ENCODE data around the gene BLOC1S3.

Gene BLOC1S3, protein sequence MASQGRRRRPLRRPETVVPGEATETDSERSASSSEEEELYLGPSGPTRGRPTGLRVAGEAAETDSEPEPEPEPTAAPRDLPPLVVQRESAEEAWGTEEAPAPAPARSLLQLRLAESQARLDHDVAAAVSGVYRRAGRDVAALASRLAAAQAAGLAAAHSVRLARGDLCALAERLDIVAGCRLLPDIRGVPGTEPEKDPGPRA

DNA sequence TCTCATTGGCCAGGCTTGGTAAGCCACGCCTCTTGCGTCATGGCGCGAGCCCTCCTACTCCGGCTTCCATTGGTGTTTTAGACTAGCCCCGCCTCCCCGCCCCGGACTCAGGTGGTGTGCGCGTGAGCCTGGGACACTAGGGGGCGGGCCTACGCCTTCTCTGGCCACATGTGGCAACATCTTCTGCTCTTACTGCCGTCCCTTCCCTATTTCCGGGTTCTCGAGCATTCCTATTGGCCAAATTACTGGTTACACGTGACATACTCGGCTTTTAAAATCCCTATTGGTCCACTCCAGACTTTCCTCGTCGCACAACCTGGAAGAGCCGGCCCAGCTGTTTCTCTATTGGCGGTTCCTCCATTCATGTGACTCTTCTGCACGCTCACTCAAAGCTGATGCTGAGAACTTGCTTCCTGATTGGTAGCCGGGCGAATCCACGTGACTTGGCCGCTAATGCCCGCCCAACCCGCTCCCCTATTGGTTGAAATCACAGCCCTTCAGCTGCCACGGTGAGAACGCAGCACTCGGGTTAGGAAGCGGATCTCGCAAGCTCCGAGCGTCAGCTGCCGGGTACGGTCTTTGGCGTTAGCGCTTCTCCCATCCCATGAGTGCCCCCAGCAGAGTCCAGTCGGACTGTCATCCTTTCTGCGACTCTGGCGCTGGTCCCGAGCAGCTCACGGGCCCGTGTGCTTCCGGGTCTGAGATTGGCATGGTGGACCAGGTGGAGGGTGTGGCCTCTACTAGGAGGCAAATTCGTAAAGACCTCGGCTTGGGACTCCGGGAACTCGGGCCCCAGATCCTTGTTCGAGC is at the start of gene BLOC1S3:
TSS of gene BLOC1S3 (plus strand) at position 523 of the 810 bp plus-strand sequence. CDS start 513 bp downstream, outside the sequence.
- peak; percentile 100 for DNase-seq (ENCODE audit: low spot score)

DNA sequence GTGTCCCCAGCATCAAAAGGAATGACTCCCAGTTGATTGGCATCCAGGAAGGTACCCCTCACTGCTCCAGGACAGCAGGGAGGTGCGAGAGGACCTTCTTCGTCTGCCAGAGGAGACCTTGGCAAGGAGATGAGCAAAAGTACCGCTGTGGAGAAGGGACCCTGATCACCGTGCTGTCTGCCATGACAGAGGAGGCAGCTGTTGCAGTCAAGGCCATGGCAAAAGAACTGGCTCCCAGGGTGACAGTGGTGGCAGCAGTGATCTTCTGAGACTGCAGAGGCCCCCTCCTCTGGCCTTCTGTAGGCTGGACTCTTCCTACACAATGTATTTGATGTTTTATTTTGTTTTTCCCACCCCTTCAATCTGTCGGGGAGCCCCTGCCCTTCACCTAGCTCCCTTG is 49.8 kb upstream of the BLOC1S3 start:
- DNase-seq (ENCODE audit: low spot score) = no peak

DNA sequence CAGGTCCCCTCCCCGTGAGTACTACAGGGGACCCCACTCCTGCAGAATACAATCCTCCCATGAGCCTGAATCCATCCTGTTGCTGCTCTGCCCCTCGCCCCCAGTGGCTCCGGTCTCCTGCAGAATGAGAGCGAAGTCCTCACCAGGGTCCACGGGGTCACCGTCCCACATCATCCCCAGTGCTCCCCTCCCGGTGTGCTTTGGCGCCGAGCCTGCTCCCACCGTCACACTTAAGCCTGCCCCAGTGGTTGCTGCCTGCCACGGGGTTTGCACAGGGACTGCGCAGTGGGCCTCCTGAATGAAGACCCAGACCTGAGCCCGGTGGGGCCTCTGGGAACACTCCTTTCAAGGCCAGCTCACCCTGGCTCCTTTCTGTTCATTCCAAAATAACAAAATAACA is 48.3 kb upstream of the BLOC1S3 start:
- no peak for DNase-seq (ENCODE audit: low spot score)

DNA sequence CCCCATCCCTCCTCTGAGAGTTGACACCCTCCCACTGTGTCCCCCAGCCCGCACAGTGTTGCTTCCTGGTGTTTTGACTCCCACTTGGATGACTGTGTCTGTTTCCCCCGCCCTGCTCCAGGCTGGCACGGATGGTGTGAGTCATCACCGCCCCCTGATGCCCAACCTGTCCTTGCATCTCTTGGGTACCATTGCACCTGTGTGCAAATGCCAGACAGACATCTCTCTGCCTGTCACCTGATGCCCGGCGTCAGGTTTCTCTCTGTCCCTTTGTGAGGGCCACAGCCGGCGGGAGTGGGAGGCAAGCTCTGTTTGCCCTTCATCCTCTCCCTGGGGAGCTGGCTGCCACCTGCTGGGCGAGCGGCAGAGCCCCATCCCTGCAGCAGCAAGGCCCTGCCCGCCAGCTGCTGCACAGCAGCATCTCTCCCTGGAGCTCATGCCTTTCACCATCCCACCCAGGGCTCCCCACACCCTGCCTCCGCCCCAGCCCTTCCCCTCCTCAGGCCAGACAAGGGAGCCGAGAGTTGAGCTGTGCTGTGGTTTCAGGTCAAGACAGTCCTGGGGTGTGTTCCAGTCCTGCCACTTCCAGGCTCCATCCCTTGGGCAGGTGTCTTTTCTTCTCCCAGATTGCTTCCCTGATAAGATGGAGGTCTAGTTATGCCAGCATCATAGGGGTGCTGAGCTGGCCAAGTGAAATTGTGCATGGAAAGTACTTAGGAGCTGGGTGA is 47.5 kb upstream of the BLOC1S3 start:
- DNase-seq (ENCODE audit: low spot score) = peak; percentile 76

DNA sequence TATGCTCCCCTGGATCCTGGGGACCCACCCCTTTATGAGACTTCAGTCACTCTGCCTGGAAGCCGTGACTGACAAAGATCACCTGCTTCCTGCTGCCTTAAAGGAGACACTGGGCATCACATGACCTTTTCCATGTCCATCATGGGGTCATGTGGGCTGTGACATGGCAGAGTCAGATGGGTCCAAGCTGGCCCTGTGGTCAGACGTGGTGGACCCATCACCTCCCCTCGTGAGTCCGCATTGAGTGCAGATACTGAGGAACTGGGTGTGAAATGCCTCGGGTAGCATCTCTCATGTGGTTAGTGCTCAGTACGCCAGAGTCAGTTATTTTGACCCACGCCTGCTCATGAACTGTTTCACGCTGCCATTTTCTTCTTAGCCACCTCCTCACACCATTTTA is 44.9 kb upstream of the BLOC1S3 start:
- DNase-seq (ENCODE audit: low spot score) = no peak

DNA sequence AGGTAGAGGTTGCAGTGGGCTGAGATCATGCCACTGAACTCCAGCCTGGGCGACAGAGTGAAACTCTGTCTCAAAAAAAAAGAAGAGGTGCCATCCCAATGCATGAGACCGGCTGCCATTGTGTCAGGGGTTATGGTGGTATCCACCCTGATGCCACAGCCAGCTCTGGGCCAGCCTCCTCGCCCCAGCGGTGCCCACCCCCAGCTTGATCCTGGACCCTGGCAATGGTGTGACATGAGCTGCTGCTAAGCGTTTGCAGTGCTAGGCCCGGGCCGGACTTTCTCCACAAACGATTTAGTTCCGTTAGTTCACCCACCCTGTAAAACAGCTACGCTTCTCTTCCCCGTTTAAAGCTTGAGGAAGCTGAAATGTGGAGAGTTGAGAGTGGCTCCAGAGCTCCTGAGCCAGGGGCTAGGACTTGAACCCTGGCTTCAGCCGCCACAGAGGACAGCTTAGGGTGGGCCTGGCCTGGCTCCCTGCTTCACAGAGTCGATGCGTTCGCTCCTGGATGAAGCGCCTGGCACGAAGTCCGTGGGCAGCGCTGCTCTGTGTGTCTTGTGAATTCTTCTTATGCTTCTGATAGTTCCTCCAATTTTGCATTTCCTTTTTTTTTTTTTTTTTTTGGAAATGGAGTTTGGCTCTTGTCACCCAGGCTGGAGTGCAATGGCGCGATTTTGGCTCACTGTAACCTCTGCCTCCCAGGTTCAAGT is 43.3 kb upstream of the BLOC1S3 start:
- no peak for DNase-seq (ENCODE audit: low spot score)

DNA sequence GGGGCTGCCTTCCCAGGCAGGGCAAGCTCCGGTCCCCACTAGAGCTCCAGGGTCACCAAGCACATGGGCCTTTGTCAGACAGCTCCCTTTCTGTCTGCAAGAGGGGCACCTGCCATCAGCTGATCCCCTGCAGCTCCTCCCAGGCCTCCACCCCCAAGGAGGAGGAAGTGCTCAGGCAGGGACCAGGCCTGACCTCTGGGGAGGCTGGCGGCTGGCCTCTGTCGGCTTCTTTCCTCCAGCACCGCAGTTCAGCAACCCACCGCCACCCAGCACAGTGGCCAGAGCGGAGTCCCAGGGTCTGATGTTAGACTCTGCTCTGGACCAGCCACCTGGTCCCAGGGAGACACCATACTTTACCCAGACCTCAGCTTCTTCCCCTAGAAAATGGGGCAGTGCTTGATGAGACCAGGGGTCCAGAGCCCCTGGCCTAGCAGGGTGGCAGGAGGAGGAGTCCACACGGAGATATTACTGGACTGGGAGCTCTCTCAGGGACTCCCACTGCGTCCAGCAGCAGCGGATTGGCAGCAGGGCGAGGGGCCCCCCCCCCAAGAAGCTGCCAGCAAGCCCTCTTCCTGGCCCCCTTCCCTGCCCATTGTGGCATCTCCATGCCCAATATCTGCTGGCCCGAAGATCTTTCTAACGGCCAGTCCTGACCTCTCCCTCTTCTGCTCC is 41.9 kb upstream of the BLOC1S3 start:
- DNase-seq (ENCODE audit: low spot score) = no peak

DNA sequence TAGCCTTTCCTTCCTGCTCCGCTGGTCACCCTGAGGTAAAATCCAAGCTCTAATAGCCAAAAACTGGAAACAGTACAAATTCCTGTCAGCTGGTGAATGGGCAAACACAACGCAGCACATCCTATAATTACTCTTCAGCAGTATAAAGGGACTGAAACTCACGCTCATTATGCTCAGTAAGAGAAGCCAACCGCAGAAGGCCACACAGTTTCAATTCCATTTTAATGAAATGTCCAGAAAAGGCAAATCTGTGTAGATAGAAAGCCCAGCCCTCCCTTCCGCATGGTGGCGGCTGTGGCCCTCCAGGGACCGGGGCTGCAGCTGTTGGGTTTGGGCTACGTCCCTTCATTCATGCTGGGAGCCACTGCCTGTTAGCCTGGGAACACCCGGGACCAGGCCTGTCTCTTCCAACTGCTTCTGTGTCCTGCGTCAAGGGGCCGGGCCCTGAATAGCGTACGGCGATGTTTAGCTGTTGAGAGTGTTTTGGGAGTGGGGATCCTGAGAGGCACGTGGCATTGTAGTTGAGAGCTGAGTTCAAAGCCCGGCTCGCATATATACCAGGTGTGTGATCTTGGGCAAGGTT is 41.3 kb upstream of the BLOC1S3 start:
- DNase-seq (ENCODE audit: low spot score) = peak; percentile 39

DNA sequence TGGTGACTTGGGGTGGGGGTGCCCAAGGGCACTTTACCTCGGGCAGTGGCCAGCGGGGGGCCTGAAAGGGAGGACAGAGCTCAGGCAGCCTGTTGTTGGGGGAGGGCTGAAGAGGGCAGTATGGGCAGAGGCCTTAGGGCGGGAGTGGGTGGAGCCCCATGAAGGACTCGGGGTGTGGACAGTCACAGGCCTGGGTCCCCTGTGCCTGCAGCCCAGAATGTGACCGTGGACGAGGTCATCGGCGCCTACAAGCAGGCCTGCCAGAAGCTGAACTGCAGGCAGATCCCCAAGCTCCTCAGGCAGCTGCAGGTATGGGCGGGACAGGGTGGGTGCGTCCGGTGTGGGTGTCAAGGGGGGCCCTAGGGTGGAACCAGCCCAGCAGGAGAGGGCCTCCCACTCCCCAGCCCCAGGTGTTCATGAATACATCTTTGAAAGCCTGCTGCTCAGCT is 40.3 kb upstream of the BLOC1S3 start:
- peak; percentile 26 for DNase-seq (ENCODE audit: low spot score)

DNA sequence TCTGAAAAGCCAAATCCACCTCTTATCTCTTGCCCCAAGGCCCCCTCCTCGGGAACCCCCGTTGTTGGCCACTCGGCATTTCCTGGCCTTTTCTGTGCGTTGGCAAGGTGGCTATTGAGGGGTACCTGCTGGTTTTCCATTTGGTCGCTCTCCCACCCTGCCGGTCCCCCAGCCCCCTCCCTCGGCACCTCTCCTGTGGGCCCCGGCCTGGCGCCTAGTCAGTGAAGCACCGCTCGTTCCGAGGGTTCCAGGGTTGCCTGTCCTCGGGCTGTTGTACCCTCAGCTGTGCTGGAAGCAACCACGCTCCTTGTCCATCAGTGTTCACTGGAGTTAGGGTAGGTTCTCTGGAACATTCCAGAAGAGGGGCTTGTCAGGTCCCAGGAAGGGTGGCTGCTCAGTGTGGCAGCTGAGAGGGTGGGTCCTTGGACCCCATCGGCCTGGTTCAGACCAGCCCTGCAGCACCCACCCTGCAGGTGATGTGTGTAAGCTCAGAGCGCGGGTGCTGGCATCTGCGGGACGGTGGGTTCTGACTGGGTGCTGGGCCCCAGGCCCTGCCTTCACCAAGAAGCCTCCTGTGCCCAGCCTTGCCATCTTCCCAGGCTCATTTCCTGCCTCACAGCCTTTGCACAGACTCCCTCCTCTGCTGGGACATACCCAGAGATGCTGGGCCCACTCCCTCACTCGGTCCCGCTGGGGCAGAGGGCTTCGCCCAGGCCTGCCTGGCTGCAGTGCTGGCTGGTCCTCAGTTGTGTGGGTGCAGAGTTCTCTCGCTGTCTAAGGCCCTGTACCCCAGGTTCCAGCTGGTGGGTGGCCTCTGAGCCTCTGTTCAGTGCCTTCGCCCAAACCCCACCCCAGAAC is 39.1 kb upstream of the BLOC1S3 start:
- no peak for DNase-seq (ENCODE audit: low spot score)

DNA sequence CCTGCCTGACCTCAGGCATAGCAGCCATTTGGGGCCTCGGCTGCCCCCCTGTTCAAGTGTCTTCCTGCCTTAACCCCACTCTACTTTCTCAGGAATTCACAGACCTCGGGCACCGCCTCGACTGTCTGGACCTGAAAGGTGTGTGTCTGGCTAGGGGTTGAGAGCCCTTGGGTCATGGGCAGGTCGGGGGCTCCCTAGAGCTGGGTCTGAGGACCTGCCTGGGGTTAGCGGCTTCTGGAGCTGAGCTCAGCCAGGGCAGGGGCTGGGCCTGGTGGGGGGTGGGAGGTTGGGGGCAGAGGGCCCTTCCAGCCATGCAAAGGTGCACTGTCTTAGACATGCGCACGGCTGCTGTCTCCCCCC is 38.5 kb upstream of the BLOC1S3 start:
- DNase-seq (ENCODE audit: low spot score) = no peak

DNA sequence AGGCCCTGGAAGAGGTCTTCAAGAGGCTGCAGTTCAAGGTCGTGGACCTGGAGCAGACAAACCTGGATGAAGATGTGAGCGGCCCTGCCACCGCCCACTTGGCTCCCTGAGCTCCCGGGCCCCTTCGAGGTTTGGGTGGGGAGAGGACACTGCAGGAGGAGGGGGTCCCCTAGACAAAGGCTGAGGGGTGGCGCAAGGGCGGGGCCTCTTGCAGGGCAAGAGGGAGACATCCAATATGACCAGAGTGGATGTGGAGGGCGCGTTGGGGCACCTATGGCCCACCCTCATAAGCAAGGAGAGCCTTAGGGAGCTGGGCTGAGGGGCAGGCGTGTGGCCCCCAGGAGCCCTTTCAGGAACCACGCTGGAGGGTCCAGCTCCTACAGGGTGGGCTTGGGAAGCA is 38.1 kb upstream of the BLOC1S3 start:
- no peak for DNase-seq (ENCODE audit: low spot score)

DNA sequence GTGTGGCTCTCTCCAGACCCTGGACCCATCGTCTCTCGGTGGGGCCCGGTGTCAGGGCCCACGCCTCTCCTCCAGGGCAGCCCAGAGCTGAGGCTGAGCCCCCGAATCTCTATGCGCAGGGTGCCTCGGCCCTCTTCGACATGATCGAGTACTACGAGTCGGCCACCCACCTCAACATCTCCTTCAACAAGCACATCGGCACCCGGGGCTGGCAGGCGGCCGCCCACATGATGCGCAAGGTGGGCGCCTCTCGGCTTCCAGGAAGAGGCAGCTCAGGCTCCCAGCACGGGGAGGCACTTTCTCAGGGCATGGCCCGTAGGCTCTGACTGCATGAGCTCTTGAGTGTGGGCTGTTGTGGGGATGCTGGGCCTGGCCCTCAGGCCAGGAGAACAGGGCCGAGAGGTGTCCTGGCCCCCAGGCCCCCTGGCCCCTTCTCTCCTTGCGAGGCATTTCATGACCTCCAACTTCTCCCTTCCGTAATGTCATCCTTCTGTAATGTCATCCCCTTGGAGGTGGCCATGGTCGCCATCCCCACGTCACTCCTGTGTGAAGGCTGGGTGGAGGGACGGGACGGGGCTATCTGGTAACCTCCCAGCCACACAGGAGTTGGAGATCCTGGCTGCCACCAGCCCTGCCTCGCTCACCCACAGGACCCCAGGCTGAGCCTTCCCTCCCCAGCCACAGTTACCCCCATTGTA is 37.2 kb upstream of the BLOC1S3 start:
- DNase-seq (ENCODE audit: low spot score) = peak; percentile 63

DNA sequence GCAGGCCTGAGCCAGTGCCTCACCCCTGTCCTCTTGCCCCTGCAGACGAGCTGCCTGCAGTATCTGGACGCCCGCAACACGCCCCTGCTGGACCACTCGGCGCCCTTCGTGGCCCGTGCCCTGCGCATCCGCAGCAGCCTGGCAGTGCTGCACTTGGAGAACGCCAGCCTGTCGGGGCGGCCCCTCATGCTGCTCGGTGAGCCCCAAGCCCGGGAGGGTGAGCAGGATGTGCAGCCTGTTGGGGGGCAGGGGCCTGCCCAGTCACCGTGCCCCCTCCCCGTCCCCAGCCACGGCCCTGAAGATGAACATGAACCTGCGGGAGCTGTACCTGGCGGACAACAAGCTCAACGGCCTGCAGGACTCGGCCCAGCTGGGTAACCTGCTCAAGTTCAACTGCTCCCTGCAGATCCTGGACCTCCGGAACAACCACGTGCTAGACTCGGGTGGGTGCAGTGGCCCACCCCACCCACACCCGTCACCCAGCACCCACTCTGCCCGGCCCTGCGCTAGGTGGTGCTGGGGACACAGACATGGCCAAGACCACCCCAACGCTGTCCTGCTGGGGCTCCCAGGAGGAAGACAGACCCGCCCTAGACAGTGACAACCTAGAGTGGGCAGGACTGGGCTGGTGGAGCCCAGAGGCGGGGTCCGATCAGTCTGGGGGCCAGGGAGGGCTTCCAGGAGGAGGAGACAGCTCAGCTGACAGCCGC is 36.4 kb upstream of the BLOC1S3 start:
- no peak for DNase-seq (ENCODE audit: low spot score)

DNA sequence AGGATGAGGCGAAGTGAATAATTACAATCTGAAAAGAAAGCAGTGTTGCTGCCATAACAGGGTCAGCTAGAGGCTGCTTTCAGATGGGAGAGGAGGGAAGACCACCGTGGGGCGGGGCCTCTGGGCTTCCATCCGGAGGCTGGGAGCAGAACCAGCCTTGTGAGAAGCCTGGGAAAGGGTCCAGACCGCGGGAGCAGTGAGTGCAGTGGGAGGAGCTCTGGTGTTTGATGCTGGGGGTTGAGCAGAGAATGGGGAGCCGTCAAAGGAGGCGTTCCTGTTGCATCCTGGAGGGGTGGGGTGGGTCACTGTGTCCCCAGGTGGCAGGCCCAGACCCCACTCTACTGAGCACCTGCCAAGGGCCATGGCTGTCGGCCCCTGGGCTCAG is 35.9 kb upstream of the BLOC1S3 start:
- DNase-seq (ENCODE audit: low spot score) = no peak

DNA sequence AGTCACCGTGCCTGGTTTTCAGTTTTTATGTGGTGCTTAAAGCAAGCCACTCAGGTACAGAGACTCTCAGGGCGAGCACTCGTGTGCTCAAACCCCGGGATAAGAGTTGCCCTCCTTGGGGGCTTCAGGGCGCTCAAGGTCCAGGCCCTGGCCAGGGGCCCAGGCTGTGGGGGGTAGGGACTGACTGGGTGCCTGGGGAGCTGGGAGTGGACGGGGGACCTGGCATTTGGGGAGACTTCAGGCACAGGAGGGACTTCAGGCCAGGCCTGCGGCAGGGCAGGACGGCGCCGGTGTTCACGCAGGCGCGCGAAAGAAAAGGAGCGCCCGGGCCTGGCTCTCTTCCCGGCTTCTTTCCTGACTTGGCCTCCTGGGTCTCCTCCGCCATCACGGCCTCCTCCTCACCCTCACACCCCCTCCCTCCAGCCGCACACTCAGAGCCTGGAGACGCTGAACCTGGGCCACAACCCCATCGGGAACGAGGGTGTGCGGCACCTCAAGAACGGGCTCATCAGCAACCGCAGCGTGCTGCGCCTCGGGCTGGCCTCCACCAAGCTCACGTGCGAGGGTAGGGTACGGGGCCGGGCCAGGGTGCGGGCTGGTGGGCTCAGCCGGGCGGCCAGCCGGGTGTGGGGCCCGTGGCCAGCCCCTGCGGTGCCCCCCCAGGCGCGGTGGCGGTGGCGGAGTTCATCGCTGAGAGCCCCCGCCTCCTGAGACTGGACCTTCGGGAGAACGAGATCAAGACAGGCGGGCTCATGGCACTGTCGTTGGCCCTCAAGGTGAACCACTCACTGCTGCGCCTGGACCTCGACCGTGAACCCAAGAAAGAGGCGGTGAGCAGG is 33.9 kb upstream of the BLOC1S3 start:
- DNase-seq (ENCODE audit: low spot score) = no peak

DNA sequence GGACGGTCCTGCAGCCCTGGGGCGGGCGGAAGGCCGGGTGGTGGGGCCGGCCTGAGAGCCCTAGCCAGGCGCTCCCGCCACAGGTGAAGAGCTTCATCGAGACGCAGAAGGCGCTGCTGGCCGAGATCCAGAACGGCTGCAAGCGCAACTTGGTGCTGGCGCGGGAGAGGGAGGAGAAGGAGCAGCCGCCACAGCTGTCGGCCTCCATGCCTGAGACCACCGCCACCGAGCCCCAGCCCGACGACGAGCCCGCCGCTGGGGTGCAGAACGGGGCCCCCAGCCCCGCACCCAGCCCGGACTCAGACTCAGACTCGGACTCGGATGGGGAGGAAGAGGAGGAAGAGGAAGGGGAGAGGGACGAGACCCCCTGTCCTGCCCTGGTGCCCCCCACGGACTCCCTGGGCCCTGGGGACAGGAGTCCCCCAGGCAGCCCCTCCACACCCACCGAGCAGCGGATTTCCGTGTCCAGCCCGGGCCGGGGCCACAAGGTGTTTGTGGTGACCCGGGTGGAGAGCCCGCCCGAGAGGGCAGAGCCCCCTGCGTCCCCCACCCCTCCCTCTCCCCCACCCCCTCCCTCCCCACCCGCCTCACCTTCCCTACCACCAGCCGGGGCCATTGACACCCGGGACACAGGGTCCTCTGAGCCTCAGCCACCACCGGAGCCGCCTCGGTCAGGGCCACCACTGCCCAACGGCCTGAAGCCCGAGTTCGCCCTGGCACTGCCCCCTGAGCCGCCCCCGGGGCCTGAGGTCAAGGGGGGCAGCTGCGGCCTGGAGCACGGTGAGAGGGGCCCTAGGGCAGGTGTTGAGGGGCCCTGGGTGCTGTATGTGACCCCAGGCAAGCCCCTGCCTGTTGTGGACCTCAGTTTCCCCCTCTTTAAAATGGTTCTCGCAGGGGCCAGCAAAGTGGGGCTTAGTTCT is 33.1 kb upstream of the BLOC1S3 start:
- DNase-seq (ENCODE audit: low spot score) = no peak

All from putamen (tissue), 1 donor.